Right lobe of liver (tissue), 4 donors: Measurements from ENCODE around the gene ATP5F1A.

Experiments
- POLR2A ChIP-seq: fragments of 450-650 bp; IDR thresholded peaks from one replicate; pipeline ENCODE4 v1.6.1; 2017; ENCODE audit warnings: antibody characterized with exemption, mild to moderate bottlenecking
- TF ChIP-seq, protein P1 (sequence below), 4 donors: fragments of 200-600 bp in 3 of 4; fragments of 450-650 bp in 1 of 4; IDR thresholded peaks; one replicate each; pipeline versions ENCODE4 v1.5.1 to v1.8.0; 2016 to 2022; ENCODE audit warnings: antibody characterized with exemption in 4 of 4, mild to moderate bottlenecking in 2 of 4
- donor health status: DM: no; HTN: no; CAD: no.
- donor health status: DM: no; HTN: no; CAD: no.
- donor health status: DM: no; HTN: yes; CAD: no.

DNA sequence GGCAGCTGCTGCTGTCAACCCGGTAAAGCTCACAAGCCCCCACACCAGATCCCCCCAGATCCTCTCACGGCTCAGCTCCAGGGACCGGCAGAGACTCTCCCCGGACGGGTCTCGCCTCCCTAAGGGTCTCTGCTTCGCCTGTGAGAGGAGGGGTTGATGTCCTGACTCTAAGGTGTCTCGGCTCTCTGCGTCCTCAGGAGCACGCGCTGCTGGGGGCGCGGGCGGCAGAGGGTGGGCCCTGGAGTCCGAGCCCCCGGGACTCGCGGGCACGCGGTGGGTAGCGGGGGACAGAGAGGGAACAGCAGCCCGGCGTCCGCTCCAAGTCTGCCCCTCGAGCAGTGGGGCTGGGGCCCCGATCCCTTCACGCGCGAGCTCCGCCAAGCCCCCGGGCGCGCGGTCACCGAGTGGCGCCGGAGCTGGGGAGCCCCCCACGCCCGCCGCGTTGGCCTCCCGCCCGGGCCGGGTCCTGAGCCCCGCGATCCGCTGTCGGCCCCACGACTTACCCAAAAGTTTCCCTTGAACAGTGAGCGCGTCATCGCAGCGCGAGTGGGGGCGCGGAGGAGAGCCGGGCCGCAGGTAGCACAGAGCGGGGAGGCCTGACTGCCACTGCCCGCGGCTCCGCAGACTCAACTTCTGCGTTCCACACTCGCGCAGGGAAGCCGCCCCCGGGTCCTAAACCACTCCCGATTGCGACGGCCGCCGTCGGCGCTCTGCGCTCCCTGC lies 26.3 kb downstream of the ATP5F1A start, which contains the start of gene PSTPIP2:
- TF ChIP-seq, protein P1, sequence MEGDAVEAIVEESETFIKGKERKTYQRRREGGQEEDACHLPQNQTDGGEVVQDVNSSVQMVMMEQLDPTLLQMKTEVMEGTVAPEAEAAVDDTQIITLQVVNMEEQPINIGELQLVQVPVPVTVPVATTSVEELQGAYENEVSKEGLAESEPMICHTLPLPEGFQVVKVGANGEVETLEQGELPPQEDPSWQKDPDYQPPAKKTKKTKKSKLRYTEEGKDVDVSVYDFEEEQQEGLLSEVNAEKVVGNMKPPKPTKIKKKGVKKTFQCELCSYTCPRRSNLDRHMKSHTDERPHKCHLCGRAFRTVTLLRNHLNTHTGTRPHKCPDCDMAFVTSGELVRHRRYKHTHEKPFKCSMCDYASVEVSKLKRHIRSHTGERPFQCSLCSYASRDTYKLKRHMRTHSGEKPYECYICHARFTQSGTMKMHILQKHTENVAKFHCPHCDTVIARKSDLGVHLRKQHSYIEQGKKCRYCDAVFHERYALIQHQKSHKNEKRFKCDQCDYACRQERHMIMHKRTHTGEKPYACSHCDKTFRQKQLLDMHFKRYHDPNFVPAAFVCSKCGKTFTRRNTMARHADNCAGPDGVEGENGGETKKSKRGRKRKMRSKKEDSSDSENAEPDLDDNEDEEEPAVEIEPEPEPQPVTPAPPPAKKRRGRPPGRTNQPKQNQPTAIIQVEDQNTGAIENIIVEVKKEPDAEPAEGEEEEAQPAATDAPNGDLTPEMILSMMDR (IDR thresholded peaks at IDR 0.05), result no peak
- peak; percentile 73 for TF ChIP-seq POLR2A
